NCI-H748 (cell line): ENCODE data around the gene YBEY.
A peak's percentile ranks its signal among the peaks of the same experiment; 100 is the strongest.
"Not testable (repeated sequence)": the region's sequence is repeated elsewhere in the genome, so short reads cannot be mapped to it uniquely, and the experiment has no call there.

Experiments used
- DNase-seq: peaks from one replicate; lab custom pipeline; 2025; ENCODE audit not compliant: unreplicated experiment; lab: John Stamatoyannopoulos, UW

The YBEY gene

DNA sequence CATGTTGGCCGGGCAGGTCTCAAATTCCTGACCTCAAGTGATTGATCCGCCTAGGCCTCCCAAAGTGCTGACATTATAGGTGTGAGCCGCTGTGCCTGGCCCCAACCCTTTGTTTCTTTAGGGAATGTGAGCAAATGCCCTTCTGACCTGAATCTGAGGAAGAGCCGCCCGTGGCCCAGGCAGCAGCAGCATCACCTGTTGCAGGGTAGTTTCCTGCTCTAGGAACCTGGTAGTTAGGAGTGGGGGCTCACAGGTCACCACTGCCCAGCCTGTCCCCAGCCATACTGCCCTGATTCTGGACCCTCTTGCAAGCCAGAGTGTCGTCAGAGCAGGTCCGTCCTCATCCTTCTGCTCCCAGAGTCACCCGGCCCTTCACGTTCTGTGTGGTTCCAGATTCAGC lies 13.0 kb downstream of the YBEY start:
- no peak for DNase-seq

DNA sequence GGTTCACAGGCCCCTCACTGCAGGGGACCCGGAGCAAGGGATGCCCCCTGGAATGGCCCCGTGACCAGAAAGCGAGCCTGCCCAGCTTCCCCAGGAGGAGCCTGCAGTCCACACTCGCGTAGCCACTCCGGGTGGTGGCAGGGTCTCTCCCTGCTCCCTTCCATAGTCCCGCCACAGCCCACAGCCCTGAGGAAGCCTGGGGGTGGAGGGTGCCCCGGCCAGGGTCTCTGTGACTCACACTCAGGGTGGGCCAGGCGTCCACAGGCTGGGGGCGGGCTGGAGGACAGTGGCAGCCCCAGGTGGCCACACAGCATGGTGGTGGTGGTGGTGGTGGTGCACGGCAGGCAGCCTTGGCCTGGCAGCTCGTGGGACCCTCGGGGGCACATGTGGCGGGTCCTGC lies 15.6 kb downstream of the YBEY start:
- DNase-seq, result no peak

GRCh38 chr21:46304437-46304836 lies 18.3 kb downstream of the YBEY start:
- no peak for DNase-seq

GRCh38 chr21:46304955-46305354 lies 18.8 kb downstream of the YBEY start:
- no peak for DNase-seq

GRCh38 chr21:46307625-46308024 lies 21.5 kb downstream of the YBEY start:
- no peak for DNase-seq

DNA sequence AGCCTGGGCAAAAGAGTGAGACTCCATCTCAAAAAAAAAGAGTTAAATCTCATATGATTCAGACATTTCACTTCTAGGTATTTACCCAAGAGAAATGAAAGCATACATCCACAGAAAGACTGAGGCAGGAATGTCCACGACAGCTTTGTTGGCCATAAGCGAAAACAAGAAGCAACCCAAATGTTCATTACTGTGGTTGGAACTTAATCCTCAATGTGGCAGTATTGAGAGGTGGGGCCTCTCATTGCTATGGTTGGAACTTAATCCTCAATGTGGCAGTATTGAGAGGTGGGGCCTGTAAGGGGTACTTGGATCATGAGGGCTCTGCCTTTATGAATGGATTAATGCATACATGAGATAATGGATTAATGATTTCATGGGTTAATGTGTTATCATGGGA lies 22.3 kb downstream of the YBEY start:
- no peak for DNase-seq

- DNase-seq, result not testable (repeated sequence)
Measured at GRCh38 chr21:46310260-46310659, 24.1 kb downstream of the YBEY start.

DNA sequence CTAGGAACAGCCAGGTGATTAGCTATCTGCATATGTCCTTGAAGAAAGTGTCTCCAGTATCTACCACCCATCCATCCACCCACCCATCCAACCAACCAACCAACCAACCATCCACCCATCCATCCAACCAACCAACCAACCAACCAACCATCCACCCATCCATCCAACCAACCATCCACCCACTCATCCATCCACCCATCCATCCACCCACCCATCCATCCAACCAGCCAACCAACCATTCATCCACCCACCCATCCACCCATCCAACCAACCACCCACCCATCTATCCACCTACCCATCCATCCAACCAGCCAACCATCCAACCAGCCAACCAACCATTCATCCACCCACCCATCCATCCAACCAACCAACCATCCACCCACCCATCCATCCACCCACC lies 25.4 kb downstream of the YBEY start:
- DNase-seq, result no peak

DNA sequence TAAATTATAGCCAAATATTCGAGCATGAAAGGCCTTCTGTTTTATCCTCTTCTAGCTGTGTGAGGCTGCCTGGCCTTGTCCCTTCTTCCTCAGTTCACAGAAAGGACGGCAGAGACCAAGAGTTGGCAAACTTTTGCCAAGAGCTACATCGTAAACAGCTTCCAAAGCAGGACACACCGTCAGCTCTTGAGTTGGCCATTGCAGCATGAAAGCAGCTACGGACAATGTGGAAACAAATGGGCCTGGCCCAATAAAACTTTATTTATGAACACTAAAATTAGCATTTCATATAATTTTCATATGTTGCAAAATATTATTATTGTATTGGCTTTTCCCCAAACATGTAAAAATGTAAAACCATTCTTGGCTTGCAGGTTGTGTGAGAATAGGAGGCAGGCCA lies 26.8 kb downstream of the YBEY start:
- no peak for DNase-seq

DNA sequence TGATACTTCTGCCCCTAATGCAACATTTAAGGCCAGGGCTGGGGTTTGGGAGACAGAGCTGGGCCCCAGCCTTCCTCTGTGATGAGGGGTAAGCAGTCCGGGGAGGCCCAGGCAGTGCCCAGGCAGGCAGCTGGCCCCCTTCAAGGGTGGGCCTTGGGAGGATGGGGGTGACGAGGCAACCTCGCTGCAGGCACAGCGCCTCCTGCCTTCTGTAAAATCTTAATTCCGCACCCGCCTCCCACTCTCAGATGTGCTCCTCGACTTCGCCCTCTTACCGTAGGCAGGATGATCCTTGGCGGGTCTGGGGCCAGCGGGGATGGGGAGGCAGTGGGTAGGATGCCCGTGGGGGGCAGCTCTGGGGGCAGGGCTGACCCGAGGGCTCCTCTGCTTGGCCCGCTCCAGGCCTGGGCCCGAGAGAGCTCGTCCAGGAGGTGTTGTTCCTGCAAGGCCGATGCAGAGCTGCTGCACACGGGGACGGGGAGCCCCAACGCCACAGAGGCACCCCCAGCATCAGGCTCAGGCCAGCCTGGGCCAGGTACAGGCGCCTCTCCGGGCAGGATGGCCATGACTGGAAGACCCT lies 28.4 kb downstream of the YBEY start:
- DNase-seq, result no peak

DNA sequence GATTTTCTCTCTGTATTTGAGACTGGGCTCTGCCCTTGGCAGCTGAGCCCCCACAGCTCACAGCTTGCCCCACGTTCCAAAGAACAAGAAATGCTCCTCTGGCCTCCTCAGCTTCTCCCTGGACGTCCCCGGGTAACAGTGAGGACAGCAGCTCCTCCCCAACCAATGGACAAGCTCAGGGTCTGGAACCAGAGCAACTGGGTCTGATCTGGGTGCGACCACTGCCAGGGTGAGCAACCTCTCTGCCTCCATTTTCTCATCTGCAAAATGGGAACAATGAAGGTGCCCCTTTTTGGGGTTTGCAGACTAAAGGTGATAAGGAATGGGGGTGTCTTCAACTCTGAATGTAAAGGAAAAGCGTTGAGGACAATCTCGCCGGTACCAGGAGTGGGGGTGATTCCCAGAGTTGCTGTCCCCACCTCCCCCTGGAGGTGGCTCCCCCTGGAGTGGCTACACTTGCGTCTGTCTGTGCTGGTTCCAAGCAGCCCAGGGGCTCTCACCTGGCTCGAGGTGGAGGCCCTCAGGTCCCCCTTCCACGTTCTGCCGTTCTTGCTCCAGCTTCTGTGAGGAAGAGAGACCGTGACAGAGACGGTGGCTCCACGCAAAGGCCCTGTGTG lies 30.7 kb downstream of the YBEY start:
- DNase-seq, result no peak

- DNase-seq, result peak; percentile 79
Measured at GRCh38 chr21:46317710-46318463, 31.7 kb downstream of the YBEY start.

DNA sequence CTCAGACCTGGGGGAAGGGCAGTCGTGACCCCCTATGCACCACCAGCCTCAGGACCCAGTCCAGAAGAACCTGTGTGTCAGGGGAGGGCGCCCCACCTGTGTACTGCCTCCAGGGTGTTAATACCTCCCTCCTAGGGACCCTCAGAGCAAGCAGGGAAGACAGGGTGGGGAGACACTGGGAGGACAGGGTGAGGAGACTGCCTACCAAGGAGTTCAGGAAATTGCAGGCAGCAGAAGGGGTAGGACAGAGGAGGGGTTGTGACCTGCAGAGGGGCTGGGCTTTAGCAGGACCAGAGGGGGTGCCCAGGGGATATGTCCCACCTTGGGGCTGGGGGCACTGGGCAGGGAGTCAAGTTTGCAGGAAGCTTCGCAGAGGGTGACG lies 32.3 kb downstream of the YBEY start:
- no peak for DNase-seq

DNA sequence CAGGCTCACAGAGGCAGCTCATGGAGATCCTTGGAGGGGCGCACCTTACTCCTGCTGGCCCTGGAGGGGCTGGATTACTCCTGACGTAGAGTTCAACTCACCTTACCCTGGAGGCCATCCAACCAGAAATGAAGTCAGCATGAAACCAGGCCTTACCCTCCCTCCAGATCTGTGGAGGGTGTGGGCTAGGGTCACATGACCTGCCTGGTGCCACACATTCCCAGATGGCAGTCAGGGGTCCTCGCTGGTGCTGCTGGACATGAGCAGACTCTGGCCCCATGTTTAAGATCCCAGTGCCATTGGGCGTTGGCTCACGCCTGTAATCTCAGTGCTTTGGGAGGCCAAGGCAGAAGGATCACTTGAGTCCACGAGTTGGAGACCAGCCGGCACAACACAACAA lies 33.0 kb downstream of the YBEY start:
- DNase-seq, result no peak

DNA sequence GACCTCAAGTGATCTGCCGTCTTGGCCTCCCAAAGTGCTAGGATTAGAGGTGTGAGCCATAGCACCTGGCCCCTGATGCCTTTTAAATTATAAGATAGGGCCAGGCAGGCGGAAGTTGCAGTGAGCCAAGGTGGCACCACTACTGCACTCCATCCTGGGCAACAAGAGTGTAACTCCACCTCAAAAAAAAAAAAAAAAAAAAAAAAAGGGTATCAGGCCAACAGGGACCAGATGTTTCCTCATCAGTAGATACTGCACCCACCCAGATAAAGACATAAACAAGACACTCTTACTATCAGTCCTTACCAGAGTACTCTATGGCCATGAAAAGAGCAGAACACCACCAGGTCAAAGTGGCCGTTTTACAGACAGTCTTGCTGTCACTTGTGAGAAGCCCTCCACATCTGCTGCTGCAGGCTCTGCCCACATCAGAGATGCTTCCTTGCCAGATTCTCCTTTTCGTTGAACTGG lies 34.2 kb downstream of the YBEY start:
- no peak for DNase-seq

GRCh38 chr21:46322351-46323226 lies 36.4 kb downstream of the YBEY start:
- peak; percentile 43 for DNase-seq

DNA sequence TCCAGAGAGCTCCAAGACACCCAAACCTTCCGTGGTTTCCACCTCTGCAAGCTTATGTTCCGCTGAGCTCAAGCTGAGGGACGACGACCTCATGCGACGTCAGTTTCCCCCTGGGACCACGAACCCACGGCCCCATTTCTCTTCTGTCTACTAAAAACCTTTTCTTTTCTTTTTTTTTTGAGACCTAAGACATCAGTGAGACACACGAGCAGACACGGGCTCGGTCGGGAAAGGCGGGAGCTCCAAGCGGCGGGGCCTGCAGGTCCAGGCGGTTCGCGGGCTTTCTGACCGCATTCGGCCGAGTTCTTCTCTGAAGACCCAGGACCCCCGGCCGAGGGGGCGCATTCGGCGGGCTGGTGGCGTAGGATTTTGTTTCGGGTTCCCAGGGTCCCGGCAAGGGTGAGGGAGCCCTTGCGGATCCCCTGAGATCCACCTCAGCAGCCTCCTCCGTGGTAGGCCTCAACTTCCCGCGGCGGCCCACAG lies 37.1 kb downstream of the YBEY start:
- peak; percentile 47 for DNase-seq

DNA sequence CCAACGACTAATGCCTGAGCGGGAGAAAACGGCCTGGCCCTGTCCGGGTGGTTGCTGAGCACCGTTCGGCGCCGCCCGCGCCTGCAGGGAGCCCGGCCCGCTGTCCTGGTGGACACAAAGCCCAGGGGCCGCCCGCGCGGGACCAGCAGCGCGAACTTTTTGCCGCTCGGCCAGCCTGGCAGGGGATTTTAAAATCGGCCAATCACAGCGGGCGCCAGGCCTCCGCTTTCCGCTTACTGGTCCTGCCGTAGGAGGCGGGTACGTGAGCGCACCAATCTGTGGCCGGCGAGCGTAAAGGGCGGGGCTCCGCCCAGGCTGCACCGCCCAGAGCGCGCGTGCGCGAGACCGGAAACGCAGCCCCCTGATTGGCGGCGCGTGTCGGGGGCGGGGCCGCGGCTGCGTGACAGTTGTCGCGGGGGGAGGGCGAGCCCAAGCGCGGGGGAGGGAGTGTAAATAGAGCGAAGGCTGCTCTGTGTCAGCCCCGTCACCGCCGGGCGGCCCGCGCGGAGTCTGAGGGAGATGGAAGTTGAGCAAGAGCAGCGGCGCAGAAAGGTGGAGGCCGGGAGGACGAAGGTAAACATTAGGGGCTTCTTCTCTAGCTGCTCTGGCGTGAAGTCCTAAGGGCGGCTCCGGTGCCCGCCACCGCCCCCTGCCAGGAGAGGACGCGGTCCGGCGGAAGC lies 37.7 kb downstream of the YBEY start, which contains the start of the genes C21orf58 and PCNT:
C21orf58 (minus strand) TSS at position 161 of the 680 bp plus-strand sequence. CDS start 1,132 bp downstream, outside the sequence.
PCNT (plus strand) TSS at position 447 of the 680 bp plus-strand sequence; CDS start at position 520, 73 bp downstream.
- peak; percentile 97 for DNase-seq

- DNase-seq, result peak; percentile 80
Measured at GRCh38 chr21:46324390-46325072, 38.4 kb downstream of the YBEY start.
